Uterus (tissue), 2 donors: ENCODE data around the gene PLXNA4.

Experiments
- POLR2A ChIP-seq, 2 donors: fragments of 450-650 bp; IDR thresholded peaks; one replicate each; pipeline ENCODE4 v1.6.1; 2016; ENCODE audit warnings: antibody characterized with exemption in 2 of 2, mild to moderate bottlenecking in 1 of 2, moderate library complexity in 1 of 2
- TF ChIP-seq, protein P1 (sequence below), 4 experiments: fragments of 200-600 bp in 2 of 4; fragments of 450-650 bp in 2 of 4; sonication (generic) in 2 of 4; IDR thresholded peaks; one replicate each; pipeline ENCODE4 v1.5.1; 2016 to 2019; ENCODE audit warnings: antibody characterized with exemption in 4 of 4, mild to moderate bottlenecking in 2 of 4, moderate library complexity in 1 of 4

DNA sequence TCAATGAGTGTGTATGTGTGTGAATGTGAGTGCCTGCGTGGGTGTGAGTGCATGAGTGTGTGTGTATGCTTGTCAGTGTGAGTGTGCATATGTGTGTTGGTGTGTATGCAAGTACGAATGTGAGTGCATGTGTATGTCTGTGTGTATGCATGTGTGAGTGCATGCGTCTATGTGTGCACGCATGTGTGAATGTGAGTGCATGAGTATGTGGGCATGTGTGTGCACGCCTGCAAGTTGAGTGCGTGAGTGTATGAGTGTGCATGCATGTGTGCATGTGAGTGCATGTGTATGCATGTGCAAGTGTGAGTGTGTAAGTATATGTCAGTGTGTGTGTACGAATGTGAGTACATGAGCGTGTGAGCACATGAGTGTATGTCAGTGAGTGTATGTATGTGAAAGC, 399.6 kb downstream of the PLXNA4 start:
- TF ChIP-seq, protein P1, sequence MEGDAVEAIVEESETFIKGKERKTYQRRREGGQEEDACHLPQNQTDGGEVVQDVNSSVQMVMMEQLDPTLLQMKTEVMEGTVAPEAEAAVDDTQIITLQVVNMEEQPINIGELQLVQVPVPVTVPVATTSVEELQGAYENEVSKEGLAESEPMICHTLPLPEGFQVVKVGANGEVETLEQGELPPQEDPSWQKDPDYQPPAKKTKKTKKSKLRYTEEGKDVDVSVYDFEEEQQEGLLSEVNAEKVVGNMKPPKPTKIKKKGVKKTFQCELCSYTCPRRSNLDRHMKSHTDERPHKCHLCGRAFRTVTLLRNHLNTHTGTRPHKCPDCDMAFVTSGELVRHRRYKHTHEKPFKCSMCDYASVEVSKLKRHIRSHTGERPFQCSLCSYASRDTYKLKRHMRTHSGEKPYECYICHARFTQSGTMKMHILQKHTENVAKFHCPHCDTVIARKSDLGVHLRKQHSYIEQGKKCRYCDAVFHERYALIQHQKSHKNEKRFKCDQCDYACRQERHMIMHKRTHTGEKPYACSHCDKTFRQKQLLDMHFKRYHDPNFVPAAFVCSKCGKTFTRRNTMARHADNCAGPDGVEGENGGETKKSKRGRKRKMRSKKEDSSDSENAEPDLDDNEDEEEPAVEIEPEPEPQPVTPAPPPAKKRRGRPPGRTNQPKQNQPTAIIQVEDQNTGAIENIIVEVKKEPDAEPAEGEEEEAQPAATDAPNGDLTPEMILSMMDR (IDR thresholded peaks at IDR 0.05): no peak
- no peak for TF ChIP-seq POLR2A (IDR thresholded peaks at IDR 0.05)
